ENCODE results near the gene FOS.
"Not testable (repeated sequence)": the region's sequence is repeated elsewhere in the genome, so short reads cannot be mapped to it uniquely, and the experiment has no call there.

The FOS gene

GRCh38 chr14:75281654-75282019, 3.0 kb downstream of the FOS start:
- DNase-seq (ENCODE audit: extremely low spot score): no peak
- ChIA-PET CTCF (no interaction called here), POLR2A (interaction anchor here (0.8 to 2.1 kb wide), 4 partner anchors 9 to 155 kb away, joined by 3 to 6 read pairs (median 4); partner anchors contain the start of gene NEK9)
- TF ChIP-seq SP1 (IDR thresholded peaks at IDR 0.05) (no peak), SUZ12 (IDR thresholded peaks at IDR 0.05) (no peak), LEF1 (IDR thresholded peaks at IDR 0.05; ENCODE audit: borderline replicate concordance) (no peak), ELF4 (IDR thresholded peaks at IDR 0.05) (no peak), NFRKB (IDR thresholded peaks at IDR 0.05) (no peak), TARDBP (IDR thresholded peaks at IDR 0.05) (no peak), FOXA1 (IDR thresholded peaks at IDR 0.05) (no peak), BHLHE40 (IDR thresholded peaks at IDR 0.05; ENCODE audit: borderline replicate concordance) (no peak), L3MBTL2 (conservative IDR thresholded peaks at IDR 0.05) (no peak), ARNT (IDR thresholded peaks at IDR 0.05) (no peak), FOXK2 (IDR thresholded peaks at IDR 0.05) (no peak), HDGF (IDR thresholded peaks at IDR 0.05; ENCODE audit: borderline replicate concordance) (no peak), CTBP1 (IDR thresholded peaks at IDR 0.05; ENCODE audit: borderline replicate concordance) (no peak), FOXM1 (IDR thresholded peaks at IDR 0.05; ENCODE audit: borderline replicate concordance) (no peak), ZNF384 (IDR thresholded peaks at IDR 0.05) (no peak)
- TF ChIP-seq, protein P1, sequence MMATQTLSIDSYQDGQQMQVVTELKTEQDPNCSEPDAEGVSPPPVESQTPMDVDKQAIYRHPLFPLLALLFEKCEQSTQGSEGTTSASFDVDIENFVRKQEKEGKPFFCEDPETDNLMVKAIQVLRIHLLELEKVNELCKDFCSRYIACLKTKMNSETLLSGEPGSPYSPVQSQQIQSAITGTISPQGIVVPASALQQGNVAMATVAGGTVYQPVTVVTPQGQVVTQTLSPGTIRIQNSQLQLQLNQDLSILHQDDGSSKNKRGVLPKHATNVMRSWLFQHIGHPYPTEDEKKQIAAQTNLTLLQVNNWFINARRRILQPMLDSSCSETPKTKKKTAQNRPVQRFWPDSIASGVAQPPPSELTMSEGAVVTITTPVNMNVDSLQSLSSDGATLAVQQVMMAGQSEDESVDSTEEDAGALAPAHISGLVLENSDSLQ (IDR thresholded peaks at IDR 0.05): no peak

DNA sequence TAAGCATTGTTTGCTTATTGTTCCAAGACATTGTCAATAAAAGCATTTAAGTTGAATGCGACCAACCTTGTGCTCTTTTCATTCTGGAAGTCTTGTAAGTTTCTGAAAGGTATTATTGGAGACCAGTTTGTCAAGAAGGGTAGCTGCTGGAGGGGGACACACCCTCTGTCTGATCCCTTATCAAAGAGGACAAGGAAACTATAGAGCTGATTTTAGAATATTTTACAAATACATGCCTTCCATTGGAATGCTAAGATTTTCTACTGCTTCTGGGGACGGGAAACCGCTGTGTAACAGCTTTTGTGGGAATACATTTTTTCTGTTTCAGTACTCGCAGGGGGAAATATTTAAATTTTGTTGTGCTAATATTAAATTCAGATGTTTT, 3.5 kb downstream of the FOS start:
- ChIA-PET CTCF (no interaction called here), POLR2A (interaction anchor here (0.9 to 2.1 kb wide), 3 partner anchors 10 to 155 kb away, joined by 3 to 6 read pairs (median 6); partner anchors contain the start of gene NEK9)
- TF ChIP-seq BHLHE40 (IDR thresholded peaks at IDR 0.05; ENCODE audit: borderline replicate concordance) (no peak), TARDBP (IDR thresholded peaks at IDR 0.05) (no peak), ELF4 (IDR thresholded peaks at IDR 0.05) (no peak), SP1 (IDR thresholded peaks at IDR 0.05) (no peak), FOXA1 (IDR thresholded peaks at IDR 0.05) (no peak), ARNT (IDR thresholded peaks at IDR 0.05) (no peak)
- no peak for DNase-seq (ENCODE audit: extremely low spot score)

DNA sequence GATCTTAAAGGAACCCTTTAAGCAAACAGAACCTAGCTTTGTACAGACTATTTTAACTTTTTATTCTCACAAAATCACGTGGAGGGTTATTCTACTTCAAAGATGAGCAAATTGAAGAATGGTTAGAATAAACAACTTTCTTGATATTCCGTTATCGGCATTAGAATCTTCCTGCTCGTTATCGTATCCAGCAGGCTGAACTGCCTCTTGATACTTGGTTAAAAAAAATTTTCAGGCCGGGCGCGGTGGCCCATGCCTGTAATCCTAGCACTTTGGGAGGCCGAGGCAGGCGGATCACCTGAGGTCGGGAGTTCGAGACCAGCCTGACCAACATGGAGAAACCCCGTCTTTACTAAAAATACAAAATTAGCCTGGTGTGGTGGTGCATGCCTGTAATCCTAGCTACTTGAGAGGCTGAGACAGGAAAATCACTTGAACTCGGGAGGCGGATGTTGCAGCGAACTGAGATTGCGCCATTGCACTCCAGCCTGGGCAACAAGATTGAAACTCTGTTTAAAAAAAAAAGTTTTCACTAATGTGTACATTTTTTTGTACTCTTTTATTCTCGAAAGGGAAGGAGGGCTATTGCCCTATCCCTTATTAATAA, 4.0 kb downstream of the FOS start:
- DNase-seq (ENCODE audit: extremely low spot score): not testable (repeated sequence)
- POLR2A ChIA-PET: interaction anchor here (2.1 kb wide), 1 partner anchor 156 kb away, joined by 6 read pairs; the partner anchor contains the start of gene NEK9

GRCh38 chr14:75283162-75283832, 4.7 kb downstream of the FOS start:
- ChIA-PET CTCF (no interaction called here), POLR2A (interaction anchor here (1.6 kb wide), 1 partner anchor 11 kb away, joined by 3 read pairs; no protein-coding TSS in a partner anchor)
- DNase-seq (ENCODE audit: extremely low spot score): no peak
- TF ChIP-seq LEF1 (IDR thresholded peaks at IDR 0.05; ENCODE audit: borderline replicate concordance) (no peak), ELF4 (IDR thresholded peaks at IDR 0.05) (no peak), L3MBTL2 (conservative IDR thresholded peaks at IDR 0.05) (no peak), SP1 (IDR thresholded peaks at IDR 0.05) (no peak), CTBP1 (IDR thresholded peaks at IDR 0.05; ENCODE audit: borderline replicate concordance) (no peak), FOXK2 (IDR thresholded peaks at IDR 0.05) (no peak), FOXA1 (IDR thresholded peaks at IDR 0.05) (no peak), HDGF (IDR thresholded peaks at IDR 0.05; ENCODE audit: borderline replicate concordance) (no peak), FOXM1 (IDR thresholded peaks at IDR 0.05; ENCODE audit: borderline replicate concordance) (no peak), ARNT (IDR thresholded peaks at IDR 0.05) (no peak), TARDBP (IDR thresholded peaks at IDR 0.05) (no peak), NFRKB (IDR thresholded peaks at IDR 0.05) (no peak), ZNF384 (IDR thresholded peaks at IDR 0.05) (no peak), BHLHE40 (IDR thresholded peaks at IDR 0.05; ENCODE audit: borderline replicate concordance) (no peak), SUZ12 (IDR thresholded peaks at IDR 0.05) (no peak)
- TF ChIP-seq, protein P1 (IDR thresholded peaks at IDR 0.05): no peak

More for the DNA sequence above, 4.0 kb downstream of the FOS start:
- CTCF ChIA-PET: not testable (repeated sequence)

DNA sequence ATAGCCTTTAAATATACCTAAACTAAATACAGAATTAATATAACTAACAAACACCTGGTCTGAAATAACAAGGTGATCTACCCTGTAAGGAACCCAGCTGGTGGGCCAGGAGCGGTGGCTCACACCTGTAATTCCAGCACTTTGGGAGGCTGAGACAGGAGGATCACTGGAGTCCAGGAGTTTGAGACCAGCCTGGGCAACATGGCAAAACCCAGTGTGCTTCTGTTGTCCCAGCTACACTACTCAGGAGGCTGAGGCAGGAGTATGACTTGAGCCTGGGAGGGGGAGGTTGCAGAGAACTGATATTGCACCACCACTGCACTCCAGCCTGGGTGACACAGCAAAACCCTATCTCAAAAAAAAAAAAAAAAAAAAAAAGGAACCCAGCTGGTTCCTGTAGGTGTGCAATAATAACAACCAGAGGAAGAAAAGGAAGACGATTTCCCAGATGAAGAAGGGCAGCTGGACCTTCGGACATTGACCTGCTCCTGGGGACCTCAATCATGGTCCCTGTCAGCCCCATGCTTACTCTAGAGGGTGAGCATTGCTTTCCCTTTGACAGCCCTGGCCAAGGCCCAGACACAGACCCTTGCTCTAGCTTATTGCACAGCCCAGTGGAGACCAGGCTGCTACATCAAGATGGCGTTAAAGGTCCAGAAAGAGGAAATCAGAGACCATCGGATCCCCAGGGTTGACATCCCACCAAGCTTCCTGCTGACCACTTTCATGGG, 5.4 kb downstream of the FOS start:
- ChIA-PET CTCF (interaction anchor here (1.5 kb wide), 1 partner anchor 11 kb away, joined by 5 read pairs; no protein-coding TSS in a partner anchor), POLR2A (interaction anchor here (1.0 to 1.6 kb wide), 2 partner anchors 10 to 14 kb away, joined by 3 read pairs; no protein-coding TSS in a partner anchor)
- TF ChIP-seq SP1 (IDR thresholded peaks at IDR 0.05): no peak
- TF ChIP-seq ARNT (IDR thresholded peaks at IDR 0.05): no peak
- no peak for TF ChIP-seq NFRKB (IDR thresholded peaks at IDR 0.05)
- DNase-seq (ENCODE audit: extremely low spot score): no peak

DNA sequence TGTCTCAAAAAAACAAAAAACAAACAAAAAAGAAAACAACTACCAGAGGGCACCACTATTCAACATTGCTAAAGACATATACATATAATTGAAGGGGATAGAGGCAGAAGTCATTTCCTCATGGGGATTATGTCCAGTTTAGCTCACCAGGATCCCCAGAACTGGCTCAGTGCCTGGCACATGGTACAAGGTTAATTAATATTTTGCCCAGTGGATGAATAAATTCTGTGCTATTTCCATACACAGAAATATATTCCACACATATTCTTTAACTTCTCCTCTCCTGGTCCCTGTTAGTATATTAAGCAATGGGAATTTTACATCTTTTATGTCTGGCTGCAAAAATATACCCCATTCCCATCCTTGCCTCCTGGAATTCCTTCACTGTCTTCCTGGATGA, 6.7 kb downstream of the FOS start:
- POLR2A ChIA-PET: interaction anchor here (1.0 kb wide), 1 partner anchor 12 kb away, joined by 3 read pairs; no protein-coding TSS in a partner anchor
- CTCF ChIA-PET: interaction anchor here (0.6 to 1.5 kb wide), 2 partner anchors 10 to 369 kb away, joined by 3 to 5 read pairs; no protein-coding TSS in a partner anchor
- no peak for DNase-seq (ENCODE audit: extremely low spot score)
- no peak for TF ChIP-seq ELF4 (IDR thresholded peaks at IDR 0.05)
- TF ChIP-seq FOXK2 (IDR thresholded peaks at IDR 0.05): no peak
- TF ChIP-seq L3MBTL2 (conservative IDR thresholded peaks at IDR 0.05): no peak
- TF ChIP-seq, protein P1 (IDR thresholded peaks at IDR 0.05): no peak
- no peak for TF ChIP-seq HDGF (IDR thresholded peaks at IDR 0.05; ENCODE audit: borderline replicate concordance)
- no peak for TF ChIP-seq NFRKB (IDR thresholded peaks at IDR 0.05)
